Loucy (cell line): ENCODE measurements around the gene NEK6.

Source experiments
- H2AFZ ChIP-seq: fragments of 200-600 bp; sonication (generic); 2 replicates; pipeline ENCODE4 v1.6.0; 2016; ENCODE audit warnings: antibody characterized with exemption, mild to moderate bottlenecking, low read length, moderate library complexity
- H3F3A ChIP-seq: fragments of 200-600 bp; 2 replicates; pipeline ENCODE4 v1.6.0; 2016; ENCODE audit warnings: antibody characterized with exemption, low read depth, mild to moderate bottlenecking
- H3K27me3 ChIP-seq: fragments of 200-600 bp; sonication (generic); 2 replicates; pipeline ENCODE4 v1.6.1; 2014; ENCODE audit warnings: low read length, mild to moderate bottlenecking; ENCODE audit not compliant: insufficient read depth, poor library complexity, severe bottlenecking
- H3K36me3 ChIP-seq: fragments of 200-600 bp; sonication (generic); 2 replicates; pipeline ENCODE4 v1.6.1; 2016; ENCODE audit warnings: low read length; ENCODE audit not compliant: insufficient read depth
- H3K4me1 ChIP-seq: fragments of 200-600 bp; sonication (generic); 2 replicates; pipeline ENCODE4 v1.5.1; 2014; ENCODE audit warnings: low read length, mild to moderate bottlenecking; ENCODE audit not compliant: insufficient read depth, poor library complexity, severe bottlenecking
- H3K4me2 ChIP-seq: fragments of 200-600 bp; sonication (generic); 2 replicates; pipeline ENCODE4 v1.6.0; 2014; ENCODE audit warnings: antibody characterized with exemption, low read length, low read depth, mild to moderate bottlenecking; ENCODE audit not compliant: poor library complexity, severe bottlenecking
- H3K4me3 ChIP-seq: fragments of 200-600 bp; sonication (generic); 2 replicates; pipeline ENCODE4 v1.5.1; 2014; ENCODE audit warnings: low read length, mild to moderate bottlenecking, mixed read lengths; ENCODE audit not compliant: poor library complexity, severe bottlenecking
- H3K79me2 ChIP-seq: fragments of 200-600 bp; sonication (generic); 2 replicates; pipeline ENCODE4 v1.6.1; 2014; ENCODE audit warnings: low read length; ENCODE audit not compliant: insufficient read depth
- H3K9ac ChIP-seq: fragments of 200-600 bp; sonication (generic); 2 replicates; pipeline ENCODE4 v1.6.0; 2014; ENCODE audit warnings: mild to moderate bottlenecking, low read depth, low read length, moderate library complexity; ENCODE audit not compliant: poor library complexity, severe bottlenecking
- H3K9me2 ChIP-seq: fragments of 200-600 bp; sonication (generic); replicated peaks from 2 replicates; pipeline ENCODE4 v1.6.1; 2016; ENCODE audit warnings: low read depth, low read length, mixed read lengths
- H3K9me3 ChIP-seq: fragments of 200-600 bp; sonication (generic); 2 replicates; pipeline ENCODE4 v1.6.1; 2014; ENCODE audit warnings: mild to moderate bottlenecking, antibody characterized with exemption, low read length, low read depth; ENCODE audit not compliant: insufficient read depth
- H4K20me1 ChIP-seq: fragments of 200-600 bp; sonication (generic); 2 replicates; pipeline ENCODE4 v1.6.0; 2014; ENCODE audit warnings: antibody characterized with exemption, low read length, mild to moderate bottlenecking; ENCODE audit not compliant: insufficient read depth, poor library complexity, severe bottlenecking
- CTCF ChIP-seq: fragments of 200-600 bp; sonication (generic); conservative IDR thresholded peaks from 2 replicates; pipeline ENCODE4 v1.5.1; 2014; ENCODE audit warnings: mild to moderate bottlenecking, antibody characterized with exemption, low read length
- EZH2phosphoT487 ChIP-seq: fragments of 200-600 bp; IDR thresholded peaks from 2 replicates; pipeline ENCODE4 v1.6.1; 2018; ENCODE audit warnings: antibody characterized with exemption, mild to moderate bottlenecking, moderate library complexity, borderline replicate concordance

Gene NEK6

GRCh38 chr9:124277420-124277819 lies 19.7 kb downstream of the NEK6 start:
- H3K4me1 ChIP-seq, result no peaks in the 10 kb centered on the region
- no peaks in the 10 kb centered on the region for H3K79me2 ChIP-seq
- no peak overlapping the region for H2AFZ ChIP-seq
- no peaks in the 10 kb centered on the region for H3K9me3 ChIP-seq
- H3K4me2 ChIP-seq, result no peak overlapping the region
- H3F3A ChIP-seq, result no peaks in the 10 kb centered on the region
- H3K36me3 ChIP-seq, result no peaks in the 10 kb centered on the region
- no peaks in the 10 kb centered on the region for H3K9me2 ChIP-seq
- H4K20me1 ChIP-seq, result no peaks in the 10 kb centered on the region
- H3K27me3 ChIP-seq, result no peaks in the 10 kb centered on the region
- no peak for TF ChIP-seq CTCF
- TF ChIP-seq EZH2phosphoT487, result no peak
- H3K4me3 ChIP-seq, result no peak overlapping the region
- no peak overlapping the region for H3K9ac ChIP-seq

GRCh38 chr9:124278054-124278540 lies 20.3 kb downstream of the NEK6 start:
- Histone ChIP-seq H3K36me3 (no peaks in the 10 kb centered on the region), H3K9me3 (no peaks in the 10 kb centered on the region), H3K4me3 (no peak overlapping the region), H4K20me1 (no peaks in the 10 kb centered on the region), H3K9ac (no peak overlapping the region), H2AFZ (no peak overlapping the region), H3K79me2 (no peaks in the 10 kb centered on the region), H3K4me1 (no peaks in the 10 kb centered on the region), H3K27me3 (no peaks in the 10 kb centered on the region), H3F3A (no peaks in the 10 kb centered on the region), H3K9me2 (no peaks in the 10 kb centered on the region), H3K4me2 (no peak overlapping the region)
- no peak for TF ChIP-seq EZH2phosphoT487
- TF ChIP-seq CTCF, result no peak

- no peaks in the 10 kb centered on the region for H3K4me1 ChIP-seq
- H3K36me3 ChIP-seq, result no peaks in the 10 kb centered on the region
- no peaks in the 10 kb centered on the region for H3K79me2 ChIP-seq
- no peaks in the 10 kb centered on the region for H3K27me3 ChIP-seq
- no peak overlapping the region for H3K4me3 ChIP-seq
- no peak overlapping the region for H3K4me2 ChIP-seq
- no peaks in the 10 kb centered on the region for H4K20me1 ChIP-seq
- H3K9me3 ChIP-seq, result no peaks in the 10 kb centered on the region
- H2AFZ ChIP-seq, result no peak overlapping the region
- no peaks in the 10 kb centered on the region for H3K9me2 ChIP-seq
- no peak for TF ChIP-seq CTCF
- TF ChIP-seq EZH2phosphoT487, result no peak
- H3F3A ChIP-seq, result no peaks in the 10 kb centered on the region
- H3K9ac ChIP-seq, result no peak overlapping the region
These were observed 21.9 kb downstream of the NEK6 start for GRCh38 chr9:124279531-124280175.
